ENCODE data around the gene PCED1B. TPM values are rescaled to one million over a fixed set of nuclear protein-coding genes. Genes with fewer than 3 reads are reported as not detected.
"Not testable (repeated sequence)": the region's sequence is repeated elsewhere in the genome, so short reads cannot be mapped to it uniquely, and the experiment has no call there.

Gene PCED1B
- total RNA-seq, 2 donors from 2014 or later: 6.6 to 12.3 TPM

GRCh38 chr12:47190905-47191304 lies 111.5 kb downstream of the PCED1B start:
- H3K36me3 ChIP-seq: no peaks in the 10 kb centered on the region
- ATAC-seq (ENCODE audit: insufficient number of reproducible peaks, low FRiP score, low read depth) (no peak), DNase-seq (ENCODE audit: low spot score) (no peak)
- no peaks in the 10 kb centered on the region for H3K9me3 ChIP-seq
- no peak overlapping the region for H3K4me3 ChIP-seq
- TF ChIP-seq, protein P1, sequence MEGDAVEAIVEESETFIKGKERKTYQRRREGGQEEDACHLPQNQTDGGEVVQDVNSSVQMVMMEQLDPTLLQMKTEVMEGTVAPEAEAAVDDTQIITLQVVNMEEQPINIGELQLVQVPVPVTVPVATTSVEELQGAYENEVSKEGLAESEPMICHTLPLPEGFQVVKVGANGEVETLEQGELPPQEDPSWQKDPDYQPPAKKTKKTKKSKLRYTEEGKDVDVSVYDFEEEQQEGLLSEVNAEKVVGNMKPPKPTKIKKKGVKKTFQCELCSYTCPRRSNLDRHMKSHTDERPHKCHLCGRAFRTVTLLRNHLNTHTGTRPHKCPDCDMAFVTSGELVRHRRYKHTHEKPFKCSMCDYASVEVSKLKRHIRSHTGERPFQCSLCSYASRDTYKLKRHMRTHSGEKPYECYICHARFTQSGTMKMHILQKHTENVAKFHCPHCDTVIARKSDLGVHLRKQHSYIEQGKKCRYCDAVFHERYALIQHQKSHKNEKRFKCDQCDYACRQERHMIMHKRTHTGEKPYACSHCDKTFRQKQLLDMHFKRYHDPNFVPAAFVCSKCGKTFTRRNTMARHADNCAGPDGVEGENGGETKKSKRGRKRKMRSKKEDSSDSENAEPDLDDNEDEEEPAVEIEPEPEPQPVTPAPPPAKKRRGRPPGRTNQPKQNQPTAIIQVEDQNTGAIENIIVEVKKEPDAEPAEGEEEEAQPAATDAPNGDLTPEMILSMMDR (IDR thresholded peaks at IDR 0.05): no peak
- H3K27ac ChIP-seq: no peak overlapping the region
- no peaks in the 10 kb centered on the region for H3K27me3 ChIP-seq (replicated peaks; ENCODE audit: insufficient read depth)
- peaks cover 15 to 30% of the 10 kb centered on the region in 2 donors for H3K4me1 ChIP-seq (ENCODE audit: control insufficient read depth in 1 of 2, low read depth in 2 of 2)

DNA sequence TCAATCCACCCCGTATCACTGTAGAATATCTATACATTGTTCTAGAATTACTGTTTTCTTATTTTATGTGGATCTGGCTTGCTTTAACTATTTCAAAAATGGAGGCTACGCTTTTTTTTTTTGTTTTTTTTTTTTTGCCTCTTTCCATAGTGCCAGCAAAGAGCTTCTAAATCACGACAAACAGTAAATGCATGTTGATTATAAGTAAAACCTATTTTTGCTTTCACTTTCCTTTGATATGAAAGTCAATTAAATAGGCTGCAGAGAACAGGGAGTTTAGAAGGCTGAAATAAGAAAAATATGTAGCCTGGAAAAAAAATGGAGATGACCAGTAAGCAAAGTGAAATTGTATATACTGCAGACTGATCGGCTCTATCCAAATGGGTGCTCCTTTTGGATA lies 112.6 kb downstream of the PCED1B start:
- H3K9me3 ChIP-seq: no peaks in the 10 kb centered on the region
- no peak overlapping the region for H3K27ac ChIP-seq
- H3K27me3 ChIP-seq (replicated peaks; ENCODE audit: insufficient read depth): no peaks in the 10 kb centered on the region
- TF ChIP-seq, protein P1 (IDR thresholded peaks at IDR 0.05): no peak
- H3K36me3 ChIP-seq: no peaks in the 10 kb centered on the region
- ATAC-seq (ENCODE audit: insufficient number of reproducible peaks, low FRiP score, low read depth) (no peak), DNase-seq (ENCODE audit: low spot score) (no peak)
- peaks cover 15 to 30% of the 10 kb centered on the region in 2 donors for H3K4me1 ChIP-seq (ENCODE audit: control insufficient read depth in 1 of 2, low read depth in 2 of 2)
- no peak overlapping the region for H3K4me3 ChIP-seq

- TF ChIP-seq, protein P1 (IDR thresholded peaks at IDR 0.05): no peak
- H3K4me1 ChIP-seq (ENCODE audit: control insufficient read depth in 1 of 2, low read depth in 2 of 2): peaks cover 15 to 29% of the 10 kb centered on the region in 2 donors
These were observed 113.6 kb downstream of the PCED1B start for GRCh38 chr12:47193066-47193465.

GRCh38 chr12:47194501-47194900 lies 115.1 kb downstream of the PCED1B start:
- Histone ChIP-seq H3K4me1 (ENCODE audit: control insufficient read depth in 1 of 2, low read depth in 2 of 2) (peaks cover 4 to 14% of the 10 kb centered on the region in 2 donors), H3K9me3 (no peaks in the 10 kb centered on the region), H3K27ac (no peak overlapping the region), H3K36me3 (no peaks in the 10 kb centered on the region), H3K27me3 (replicated peaks; ENCODE audit: insufficient read depth) (no peaks in the 10 kb centered on the region), H3K4me3 (no peak overlapping the region)
- ATAC-seq (ENCODE audit: insufficient number of reproducible peaks, low FRiP score, low read depth): no peak
- no peak for DNase-seq (ENCODE audit: low spot score)
- TF ChIP-seq, protein P1 (IDR thresholded peaks at IDR 0.05): no peak

More at GRCh38 chr12:47193066-47193465, 113.6 kb downstream of the PCED1B start:
- no peak for DNase-seq (ENCODE audit: low spot score)
- H3K27me3 ChIP-seq (replicated peaks; ENCODE audit: insufficient read depth): no peaks in the 10 kb centered on the region
- H3K9me3 ChIP-seq: no peaks in the 10 kb centered on the region
- no peak overlapping the region for H3K4me3 ChIP-seq
- H3K36me3 ChIP-seq: no peaks in the 10 kb centered on the region
- no peak for ATAC-seq (ENCODE audit: insufficient number of reproducible peaks, low FRiP score, low read depth)
- H3K27ac ChIP-seq: no peak overlapping the region

DNA sequence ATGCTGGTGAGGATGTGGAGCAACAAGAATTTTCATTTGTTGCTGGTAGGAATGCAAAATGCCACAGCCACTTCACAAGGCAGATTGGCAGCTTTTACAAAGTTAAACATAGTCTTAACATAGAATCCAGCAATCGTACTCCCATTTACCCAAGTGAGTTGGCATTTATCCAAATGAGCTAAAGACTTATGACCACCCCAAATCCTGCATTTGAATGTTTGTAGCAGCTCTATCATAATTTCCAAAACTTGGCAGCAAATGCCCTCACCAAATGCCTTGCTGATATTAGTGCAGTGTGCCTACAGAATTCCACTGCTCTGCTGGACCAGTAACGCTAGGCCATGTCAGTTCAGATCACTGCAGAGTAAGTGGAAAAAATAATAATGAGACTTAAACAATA lies 121.0 kb downstream of the PCED1B start:
- TF ChIP-seq, protein P1 (IDR thresholded peaks at IDR 0.05): no peak

DNA sequence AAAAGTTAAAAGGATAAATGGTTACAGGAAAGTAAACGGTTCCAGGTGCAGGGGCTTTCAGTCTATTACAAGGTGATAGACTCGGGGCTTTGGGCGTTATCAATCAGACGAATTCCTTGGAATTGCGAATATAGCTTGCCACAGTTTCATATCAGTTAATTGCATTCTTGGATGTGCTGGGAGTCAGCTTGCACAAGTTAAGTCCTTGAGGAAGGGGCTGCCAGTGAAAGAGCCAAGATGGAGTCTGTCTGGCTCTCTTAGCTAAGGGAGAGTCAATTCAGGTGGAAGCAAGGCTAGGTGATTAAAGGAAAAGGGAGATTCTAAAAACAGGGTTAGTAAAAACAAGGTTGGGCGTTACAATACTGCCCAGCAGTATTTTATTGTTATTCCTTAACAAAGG lies 121.8 kb downstream of the PCED1B start:
- not testable (repeated sequence) for ATAC-seq (ENCODE audit: insufficient number of reproducible peaks, low FRiP score, low read depth); H3K4me3 ChIP-seq; H3K27me3 ChIP-seq (replicated peaks; ENCODE audit: insufficient read depth); DNase-seq (ENCODE audit: low spot score); H3K27ac ChIP-seq; H3K4me1 ChIP-seq (ENCODE audit: control insufficient read depth in 1 of 2, low read depth in 2 of 2); H3K36me3 ChIP-seq; H3K9me3 ChIP-seq

More for the DNA sequence above, 121.0 kb downstream of the PCED1B start:
- H3K4me3 ChIP-seq: no peak overlapping the region
- no peaks in the 10 kb centered on the region for H3K36me3 ChIP-seq
- no peaks in the 10 kb centered on the region for H3K27me3 ChIP-seq (replicated peaks; ENCODE audit: insufficient read depth)
- DNase-seq (ENCODE audit: low spot score) (no peak), ATAC-seq (ENCODE audit: insufficient number of reproducible peaks, low FRiP score, low read depth) (no peak)
- no peaks in the 10 kb centered on the region for H3K9me3 ChIP-seq
- H3K4me1 ChIP-seq (ENCODE audit: control insufficient read depth in 1 of 2, low read depth in 2 of 2): no peaks in the 10 kb centered on the region
- H3K27ac ChIP-seq: no peak overlapping the region
